ENCODE results near the gene C16orf90.

Gene C16orf90

GRCh38 chr16:3469736-3470135 lies 25.6 kb downstream of the C16orf90 start:
- H3K27ac ChIP-seq (ENCODE audit: low read length): no peak overlapping the region
- no peak overlapping the region for H3K9ac ChIP-seq (ENCODE audit: low read length)
- no peaks in the 10 kb centered on the region for H3K4me1 ChIP-seq (ENCODE audit: low read length)
- peaks cover 100% of the 10 kb centered on the region for H3K79me2 ChIP-seq (ENCODE audit: low read length)
- no peak overlapping the region for H3K4me3 ChIP-seq (ENCODE audit: low read length)
- no peaks in the 10 kb centered on the region for H3F3A ChIP-seq (ENCODE audit: insufficient read depth, low read length)
- H4K20me1 ChIP-seq (ENCODE audit: insufficient read depth, low read length): peaks cover 3% of the 10 kb centered on the region
- TF ChIP-seq EZH2phosphoT487 (IDR thresholded peaks at IDR 0.05; ENCODE audit: low read length) (no peak), CTCF (IDR thresholded peaks at IDR 0.05; ENCODE audit: low read length) (no peak), EZH2 (optimal IDR thresholded peaks at IDR 0.05; ENCODE audit: low read depth, low read length) (no peak)
- DNase-seq: no peak
- H2AFZ ChIP-seq (ENCODE audit: low read length): no peak overlapping the region
- H3K9me2 ChIP-seq (replicated peaks; ENCODE audit: insufficient read depth, low read length): no peaks in the 10 kb centered on the region
- no peaks in the 10 kb centered on the region for H3K9me3 ChIP-seq (replicated peaks; ENCODE audit: insufficient read depth, low read length)
- no peaks in the 10 kb centered on the region for H3K27me3 ChIP-seq (replicated peaks; ENCODE audit: insufficient read depth, low read length)
- H3K4me2 ChIP-seq (ENCODE audit: low read depth, low read length): no peak overlapping the region
- H3K36me3 ChIP-seq (replicated peaks; ENCODE audit: insufficient read depth, low read length): no peaks in the 10 kb centered on the region

GRCh38 chr16:3468501-3468900 lies 26.8 kb downstream of the C16orf90 start:
- no peaks in the 10 kb centered on the region for H3K36me3 ChIP-seq (replicated peaks; ENCODE audit: insufficient read depth, low read length)
- no peak overlapping the region for H3K27ac ChIP-seq (ENCODE audit: low read length)
- no peak overlapping the region for H3K4me2 ChIP-seq (ENCODE audit: low read depth, low read length)
- no peak for DNase-seq
- no peaks in the 10 kb centered on the region for H3K4me1 ChIP-seq (ENCODE audit: low read length)
- peaks cover 100% of the 10 kb centered on the region for H3K79me2 ChIP-seq (ENCODE audit: low read length)
- H3K9me3 ChIP-seq (replicated peaks; ENCODE audit: insufficient read depth, low read length): no peaks in the 10 kb centered on the region
- no peaks in the 10 kb centered on the region for H3K9me2 ChIP-seq (replicated peaks; ENCODE audit: insufficient read depth, low read length)
- peaks cover 3% of the 10 kb centered on the region for H4K20me1 ChIP-seq (ENCODE audit: insufficient read depth, low read length)
- no peak overlapping the region for H3K4me3 ChIP-seq (ENCODE audit: low read length)
- H2AFZ ChIP-seq (ENCODE audit: low read length): no peak overlapping the region
- H3K27me3 ChIP-seq (replicated peaks; ENCODE audit: insufficient read depth, low read length): no peaks in the 10 kb centered on the region
- H3F3A ChIP-seq (ENCODE audit: insufficient read depth, low read length): no peaks in the 10 kb centered on the region
- TF ChIP-seq EZH2phosphoT487 (IDR thresholded peaks at IDR 0.05; ENCODE audit: low read length): no peak
- TF ChIP-seq EZH2 (optimal IDR thresholded peaks at IDR 0.05; ENCODE audit: low read depth, low read length): no peak
- TF ChIP-seq CTCF (IDR thresholded peaks at IDR 0.05; ENCODE audit: low read length): no peak
- H3K9ac ChIP-seq (ENCODE audit: low read length): no peak overlapping the region

GRCh38 chr16:3467921-3468320 lies 27.4 kb downstream of the C16orf90 start:
- Histone ChIP-seq H2AFZ (ENCODE audit: low read length) (no peak overlapping the region), H3K79me2 (ENCODE audit: low read length) (peaks cover 100% of the 10 kb centered on the region), H3K9ac (ENCODE audit: low read length) (no peak overlapping the region), H3K4me1 (ENCODE audit: low read length) (no peaks in the 10 kb centered on the region), H3F3A (ENCODE audit: insufficient read depth, low read length) (no peaks in the 10 kb centered on the region), H3K9me3 (replicated peaks; ENCODE audit: insufficient read depth, low read length) (no peaks in the 10 kb centered on the region), H3K9me2 (replicated peaks; ENCODE audit: insufficient read depth, low read length) (no peaks in the 10 kb centered on the region), H3K4me2 (ENCODE audit: low read depth, low read length) (no peak overlapping the region), H3K27ac (ENCODE audit: low read length) (no peak overlapping the region), H4K20me1 (ENCODE audit: insufficient read depth, low read length) (peaks cover 3% of the 10 kb centered on the region), H3K36me3 (replicated peaks; ENCODE audit: insufficient read depth, low read length) (no peaks in the 10 kb centered on the region), H3K4me3 (ENCODE audit: low read length) (no peak overlapping the region), H3K27me3 (replicated peaks; ENCODE audit: insufficient read depth, low read length) (no peaks in the 10 kb centered on the region)
- TF ChIP-seq CTCF (IDR thresholded peaks at IDR 0.05; ENCODE audit: low read length) (no peak), EZH2 (optimal IDR thresholded peaks at IDR 0.05; ENCODE audit: low read depth, low read length) (no peak), EZH2phosphoT487 (IDR thresholded peaks at IDR 0.05; ENCODE audit: low read length) (no peak)
- DNase-seq: no peak

Data from MM.1S (cell line).